ENCODE data around the gene RGS16. TPM values are rescaled to one million over a fixed set of nuclear protein-coding genes. Genes with fewer than 3 reads are reported as not detected.

Gene RGS16
- total RNA-seq, 5 donors from 2014 or later (not counting 1 experiment from before 2014, with no cell fraction given), result 2.9 to 15.6 (median 4.6) TPM

- ATAC-seq (replicated peaks in 1 of 4) (no peak), DNase-seq (no peak)
- H3K36me3 ChIP-seq (ENCODE audit: control insufficient read depth in 2 of 2, extremely low read depth in 1 of 2, insufficient read depth in 1 of 2, low read length in 1 of 2), result no peaks in the 10 kb centered on the region
- no peak overlapping the region for H3K4me3 ChIP-seq (ENCODE audit: control insufficient read depth in 1 of 2, extremely low read depth in 1 of 2, low read length in 1 of 2)
- H3K4me1 ChIP-seq (ENCODE audit: control insufficient read depth in 1 of 2, extremely low read depth in 1 of 2, insufficient read depth in 2 of 2, low read length in 2 of 2), result no peaks in the 10 kb centered on the region
- Mint-ChIP-seq H3K27ac (no peak overlapping the region), H3K4me1 (no peaks in the 10 kb centered on the region), H3K27me3 (peaks cover 15 to 22% of the 10 kb centered on the region in 2 donors), H3K36me3 (no peaks in the 10 kb centered on the region), H3K4me3 (no peak overlapping the region), H3K9me3 (peaks cover 0 to 10% (median 4%) of the 10 kb centered on the region in 3 donors)
- ChIA-PET POLR2A (no interaction called here), CTCF (interaction anchor here in 1 of 2 donors (0.5 kb wide), 1 partner anchor 45 kb away, joined by 3 read pairs; no protein-coding TSS in a partner anchor)
- no peak overlapping the region for H3K27ac ChIP-seq (ENCODE audit: low read length)
- no peaks in the 10 kb centered on the region for H3K9me3 ChIP-seq
- H3K27me3 ChIP-seq (replicated peaks in 1 of 2; ENCODE audit: control insufficient read depth in 2 of 2, extremely low read depth in 1 of 2, insufficient read depth in 2 of 2, low read length in 1 of 2), result peaks cover 0 to 3% of the 10 kb centered on the region in 2 experiments
These were observed 54.8 kb downstream of the RGS16 start for GRCh38 chr1:182549346-182549745.

Other genes with a start within 250 kb of the RGS16 start
- 10 to 100 TPM; 49.1 to 88.7 (median 70.3) TPM for gene GLUL, start 212.6 kb downstream of the RGS16 start, total RNA-seq
- gene TEDDM1, start 203.7 kb downstream of the RGS16 start, total RNA-seq, result not detected
- gene RGSL1, start 154.2 kb downstream of the RGS16 start, total RNA-seq, result not detected
- gene RNASEL, start 15.1 kb downstream of the RGS16 start, total RNA-seq, result 10 to 100 TPM; 10.5 to 20.8 (median 18.7) TPM
- gene RGS8, start 80.2 kb upstream of the RGS16 start, total RNA-seq, result not detected
- gene NPL, start 185.4 kb upstream of the RGS16 start, total RNA-seq, result 1 to 10 TPM; 2.5 to 5.4 (median 4.2) TPM
- 100 to 1,000 TPM; 180 to 264 (median 193) TPM for gene DHX9, start 235.0 kb upstream of the RGS16 start, total RNA-seq